Colonic mucosa (tissue), 4 donors: ENCODE measurements around the gene DUS2. TPM values are rescaled to one million over a fixed set of nuclear protein-coding genes. Genes with fewer than 3 reads are reported as not detected.
A peak's percentile ranks its signal among the peaks of the same experiment; 100 is the strongest.

ENCODE experiments used
- DNase-seq: peaks from one replicate; pipeline ENCODE4 v3.0.0-alpha.2; 2020
- H3K27ac ChIP-seq: fragments of 200-600 bp; one replicate; pipeline ENCODE4 v1.8.0; 2021
- H3K27me3 ChIP-seq: fragments of 200-600 bp; one replicate; pipeline ENCODE4 v1.8.0; 2021
- H3K36me3 ChIP-seq: fragments of 200-600 bp; one replicate; pipeline ENCODE4 v1.8.0; 2021
- H3K4me1 ChIP-seq: fragments of 200-600 bp; one replicate; pipeline ENCODE4 v1.8.0; 2021; ENCODE audit warnings: mild to moderate bottlenecking
- H3K4me3 ChIP-seq: fragments of 200-600 bp; one replicate; pipeline ENCODE4 v1.8.0; 2021
- H3K9ac ChIP-seq, 2 donors: one replicate each; pipeline ENCODE4 v1.7.0; 2013; ENCODE audit warnings: control low read depth in 2 of 2, low read depth in 2 of 2, low read length in 2 of 2
- H3K9me3 ChIP-seq: fragments of 200-600 bp; one replicate; pipeline ENCODE4 v1.8.0; 2021
- CTCF ChIP-seq: fragments of 200-600 bp; IDR thresholded peaks from one replicate; pipeline ENCODE4 v1.8.0; 2022; ENCODE audit warnings: antibody characterized with exemption, mild to moderate bottlenecking
- intact Hi-C: fragments of 100-400 bp; cut with DNase I; formaldehyde crosslinking; loops from one replicate; pipeline ENCODE4 v1.14.1; 2022
- total RNA-seq, 2 donors: library from RNA; stranded (reverse); fragmentation: NEBNext Ultra II Directional in 1 of 2; extraction: Animal tissue kit (Norgen Biotek cat#: 25700) in 1 of 2; gene quantifications; one replicate each; pipeline ENCODE4 v1.2.1, GENCODE V29; 2021
- donor health status: healthy.
- donor health status: DM: no; HTN: no; CAD: no.
- donor health status: DM: no; HTN: no; CAD: no.

The DUS2 gene
- total RNA-seq, 2 donors from 2014 or later: 13.1 to 24.6 TPM

- peak; percentile 98 for DNase-seq
- H3K27me3 ChIP-seq: no peaks in the 10 kb centered on the region
- no peaks in the 10 kb centered on the region for H3K9me3 ChIP-seq
- H3K4me1 ChIP-seq: peaks cover 30% of the 10 kb centered on the region
- no peak for TF ChIP-seq CTCF
- H3K9ac ChIP-seq: peak within 1 kb of the TSS; percentile 85 to 94
- peak within 1 kb of the TSS; percentile 94 for H3K27ac ChIP-seq
- intact Hi-C loops: no loop called here
- no peaks in the 10 kb centered on the region for H3K36me3 ChIP-seq
- H3K4me3 ChIP-seq: peak within 1 kb of the TSS; percentile 81
Measured at GRCh38 chr16:68085259-68086071, 62.4 kb downstream of the DUS2 start, which contains the start of gene NFATC3. TSS of gene NFATC3 (plus strand) at chr16:68085370. CDS start at chr16:68085682, 312 bp downstream.

- no peaks in the 10 kb centered on the region for H3K36me3 ChIP-seq
- H3K9me3 ChIP-seq: no peaks in the 10 kb centered on the region
- H3K4me3 ChIP-seq: peak overlapping the region; percentile 81
- H3K9ac ChIP-seq: peak overlapping the region; percentile 85 to 94
- peak overlapping the region; percentile 94 for H3K27ac ChIP-seq
- intact Hi-C loops: no loop called here
- DNase-seq: no peak
- peaks cover 21% of the 10 kb centered on the region for H3K4me1 ChIP-seq
- H3K27me3 ChIP-seq: no peaks in the 10 kb centered on the region
- no peak for TF ChIP-seq CTCF
Measured at GRCh38 chr16:68086336-68086841, 63.3 kb downstream of the DUS2 start.

- intact Hi-C loops: no loop called here
- peak overlapping the region in 1 of 2 donors; percentile 64 for H3K9ac ChIP-seq
- H3K9me3 ChIP-seq: no peaks in the 10 kb centered on the region
- no peaks in the 10 kb centered on the region for H3K36me3 ChIP-seq
- H3K4me1 ChIP-seq: peaks cover 16% of the 10 kb centered on the region
- TF ChIP-seq CTCF: no peak
- DNase-seq: no peak
- peak overlapping the region; percentile 94 for H3K27ac ChIP-seq
- no peaks in the 10 kb centered on the region for H3K27me3 ChIP-seq
- peak overlapping the region; percentile 81 for H3K4me3 ChIP-seq
Measured at GRCh38 chr16:68086860-68087268, 63.8 kb downstream of the DUS2 start.

GRCh38 chr16:68087688-68088087 is 64.6 kb downstream of the DUS2 start:
- peaks cover 13% of the 10 kb centered on the region for H3K4me1 ChIP-seq
- intact Hi-C loops: no loop called here
- DNase-seq: no peak
- H3K27me3 ChIP-seq: no peaks in the 10 kb centered on the region
- H3K4me3 ChIP-seq: no peak overlapping the region
- TF ChIP-seq CTCF: no peak
- no peak overlapping the region for H3K27ac ChIP-seq
- no peak overlapping the region for H3K9ac ChIP-seq
- H3K9me3 ChIP-seq: no peaks in the 10 kb centered on the region
- no peaks in the 10 kb centered on the region for H3K36me3 ChIP-seq

GRCh38 chr16:68088130-68088972 is 65.3 kb downstream of the DUS2 start:
- H3K27ac ChIP-seq: no peak overlapping the region
- intact Hi-C loops: no loop called here

More at GRCh38 chr16:68088130-68088972, 65.3 kb downstream of the DUS2 start:
- Histone ChIP-seq H3K36me3 (no peaks in the 10 kb centered on the region), H3K27me3 (no peaks in the 10 kb centered on the region), H3K4me3 (no peak overlapping the region), H3K9ac (no peak overlapping the region), H3K4me1 (peaks cover 13% of the 10 kb centered on the region), H3K9me3 (no peaks in the 10 kb centered on the region)
- TF ChIP-seq CTCF: no peak
- no peak for DNase-seq
